Neural progenitor cell (in vitro differentiated cells): ENCODE data around the gene SERTM1. TPM values are rescaled to one million over a fixed set of nuclear protein-coding genes. Genes with fewer than 3 reads are reported as not detected.

Experiments
- DNase-seq: peaks from one replicate; pipeline ENCODE4 v3.0.0-alpha.2; 2016; ENCODE audit warnings: low spot score
- H2AFZ ChIP-seq: fragments of 200-600 bp; sonication (generic); replicated peaks from 2 replicates; pipeline ENCODE4 v1.6.1; 2016; ENCODE audit warnings: antibody characterized with exemption
- H3F3A ChIP-seq: fragments of 200-600 bp; sonication (generic); 2 replicates; pipeline ENCODE4 v1.6.1; 2016; ENCODE audit warnings: antibody characterized with exemption, low read depth
- H3K27ac ChIP-seq: fragments of 200-600 bp; sonication (generic); 2 replicates; pipeline ENCODE4 v1.5.1; 2016; ENCODE audit warnings: mild to moderate bottlenecking
- H3K27me3 ChIP-seq: fragments of 200-600 bp; sonication (generic); 2 replicates; pipeline ENCODE4 v1.6.1; 2016; ENCODE audit warnings: mild to moderate bottlenecking, moderate library complexity
- H3K36me3 ChIP-seq: fragments of 200-600 bp; sonication (generic); 2 replicates; pipeline ENCODE4 v1.5.1; 2016
- H3K4me1 ChIP-seq: fragments of 200-600 bp; sonication (generic); 2 replicates; pipeline ENCODE4 v1.6.1; 2016; ENCODE audit warnings: mixed run types
- H3K4me2 ChIP-seq: fragments of 200-600 bp; sonication (generic); 2 replicates; pipeline ENCODE4 v1.6.1; 2016
- H3K4me3 ChIP-seq: fragments of 200-600 bp; sonication (generic); 2 replicates; pipeline ENCODE4 v1.5.1; 2016
- H3K79me2 ChIP-seq: fragments of 200-600 bp; sonication (generic); 2 replicates; pipeline ENCODE4 v1.6.1; 2016; ENCODE audit warnings: low read depth
- H3K9ac ChIP-seq: fragments of 200-600 bp; sonication (generic); 2 replicates; pipeline ENCODE4 v1.6.1; 2016
- H3K9me3 ChIP-seq: fragments of 200-600 bp; sonication (generic); 2 replicates; pipeline ENCODE4 v1.5.1; 2016; ENCODE audit warnings: low read depth
- H4K20me1 ChIP-seq: fragments of 200-600 bp; sonication (generic); 2 replicates; pipeline ENCODE4 v1.6.1; 2016; ENCODE audit warnings: low read depth
- H3K27ac Mint-ChIP-seq: 3 replicates; pipeline ENCODE4 v1.8.0; 2021; ENCODE audit warnings: mixed read lengths
- H3K27me3 Mint-ChIP-seq: 2 replicates; pipeline ENCODE4 v1.8.0; 2022; ENCODE audit warnings: low read depth, mild to moderate bottlenecking, inconsistent platforms, moderate library complexity, mixed read lengths; ENCODE audit not compliant: insufficient read depth
- H3K36me3 Mint-ChIP-seq: 3 replicates; pipeline ENCODE4 v1.8.0; 2021; ENCODE audit warnings: mixed read lengths
- H3K4me1 Mint-ChIP-seq: 3 replicates; pipeline ENCODE4 v1.8.0; 2021; ENCODE audit warnings: mixed read lengths
- H3K4me3 Mint-ChIP-seq: 3 replicates; pipeline ENCODE4 v1.8.0; 2021; ENCODE audit warnings: mild to moderate bottlenecking, moderate library complexity, mixed read lengths
- H3K9me3 Mint-ChIP-seq: 3 replicates; pipeline ENCODE4 v1.8.0; 2020; ENCODE audit warnings: mixed read lengths
- CTCF ChIP-seq: fragments of 200-600 bp; sonication (generic); IDR thresholded peaks from 2 replicates; pipeline ENCODE4 v1.5.1; 2017; ENCODE audit warnings: antibody characterized with exemption, mild to moderate bottlenecking
- EZH2 ChIP-seq: fragments of 200-600 bp; sonication (generic); IDR thresholded peaks from 2 replicates; pipeline ENCODE4 v1.6.1; 2017; ENCODE audit warnings: antibody characterized with exemption, mild to moderate bottlenecking, moderate library complexity
- EZH2phosphoT487 ChIP-seq: fragments of 200-600 bp; sonication (generic); IDR thresholded peaks from 2 replicates; pipeline ENCODE4 v1.6.1; 2017; ENCODE audit warnings: antibody characterized with exemption
- total RNA-seq: library from RNA; depleted of rRNA; stranded (reverse); fragments of >200 nt; gene quantifications from 2 replicates; pipeline ENCODE4 v1.2.3, GENCODE V29; 2015; ENCODE audit warnings: low replicate concordance

SERTM1 gene
- total RNA-seq, 1 donor from 2014 or later, result not detected

GRCh38 chr13:36681894-36682624 is 8.2 kb downstream of the SERTM1 start:
- no peak overlapping the region for H2AFZ ChIP-seq
- no peaks in the 10 kb centered on the region for H3K4me1 ChIP-seq
- no peak for DNase-seq
- no peak overlapping the region for H3K9ac ChIP-seq
- no peaks in the 10 kb centered on the region for H3F3A ChIP-seq
- no peak overlapping the region for H3K4me3 ChIP-seq
- H4K20me1 ChIP-seq, result no peaks in the 10 kb centered on the region
- H3K27ac ChIP-seq, result no peak overlapping the region
- H3K4me3 Mint-ChIP-seq, result no peak overlapping the region
- H3K4me1 Mint-ChIP-seq, result peaks cover 5% of the 10 kb centered on the region
- H3K27me3 ChIP-seq, result peaks cover 12% of the 10 kb centered on the region
- no peaks in the 10 kb centered on the region for H3K27me3 Mint-ChIP-seq
- H3K4me2 ChIP-seq, result no peak overlapping the region
- H3K9me3 Mint-ChIP-seq, result no peaks in the 10 kb centered on the region
- no peaks in the 10 kb centered on the region for H3K9me3 ChIP-seq
- no peak overlapping the region for H3K27ac Mint-ChIP-seq
- H3K79me2 ChIP-seq, result no peaks in the 10 kb centered on the region
- H3K36me3 ChIP-seq, result no peaks in the 10 kb centered on the region
- TF ChIP-seq EZH2phosphoT487 (no peak), EZH2 (no peak), CTCF (no peak)
- H3K36me3 Mint-ChIP-seq, result no peaks in the 10 kb centered on the region

GRCh38 chr13:36683701-36684100 is 9.9 kb downstream of the SERTM1 start:
- TF ChIP-seq EZH2, result no peak
- TF ChIP-seq CTCF, result no peak
- no peak for TF ChIP-seq EZH2phosphoT487
- Histone ChIP-seq H3K27me3 (no peaks in the 10 kb centered on the region), H2AFZ (no peak overlapping the region), H3K4me2 (no peak overlapping the region), H3K4me1 (no peaks in the 10 kb centered on the region), H3K27ac (no peak overlapping the region), H3K36me3 (no peaks in the 10 kb centered on the region), H3F3A (no peaks in the 10 kb centered on the region), H3K9me3 (no peaks in the 10 kb centered on the region), H3K79me2 (no peaks in the 10 kb centered on the region), H4K20me1 (no peaks in the 10 kb centered on the region), H3K9ac (no peak overlapping the region), H3K4me3 (no peak overlapping the region)
- Mint-ChIP-seq H3K36me3 (no peaks in the 10 kb centered on the region), H3K27me3 (no peaks in the 10 kb centered on the region), H3K4me3 (no peak overlapping the region), H3K4me1 (peaks cover 5% of the 10 kb centered on the region), H3K27ac (no peak overlapping the region), H3K9me3 (no peaks in the 10 kb centered on the region)
- DNase-seq, result no peak

GRCh38 chr13:36685927-36686326 is 12.1 kb downstream of the SERTM1 start:
- Histone ChIP-seq H3K4me1 (no peaks in the 10 kb centered on the region), H3F3A (no peaks in the 10 kb centered on the region), H3K79me2 (no peaks in the 10 kb centered on the region), H2AFZ (no peak overlapping the region), H3K9ac (no peak overlapping the region), H3K4me3 (no peak overlapping the region), H3K9me3 (no peaks in the 10 kb centered on the region), H3K27ac (no peak overlapping the region), H3K36me3 (no peaks in the 10 kb centered on the region), H3K4me2 (no peak overlapping the region), H3K27me3 (no peaks in the 10 kb centered on the region), H4K20me1 (no peaks in the 10 kb centered on the region)
- H3K36me3 Mint-ChIP-seq, result no peaks in the 10 kb centered on the region
- no peak overlapping the region for H3K27ac Mint-ChIP-seq
- no peak for TF ChIP-seq EZH2phosphoT487
- no peak for TF ChIP-seq CTCF
- TF ChIP-seq EZH2, result no peak
- no peaks in the 10 kb centered on the region for H3K27me3 Mint-ChIP-seq
- H3K9me3 Mint-ChIP-seq, result no peaks in the 10 kb centered on the region
- no peak overlapping the region for H3K4me3 Mint-ChIP-seq
- DNase-seq, result no peak
- peaks cover 5% of the 10 kb centered on the region for H3K4me1 Mint-ChIP-seq
